Fibroblast of skin of right biceps (primary cell): ENCODE measurements around the gene RAB14.
"Not testable (repeated sequence)": the region's sequence is repeated elsewhere in the genome, so short reads cannot be mapped to it uniquely, and the experiment has no call there.

Experiments
- DNase-seq: peaks from one replicate; pipeline ENCODE4 v3.0.0-alpha.2; 2013

The RAB14 gene

GRCh38 chr9:121150188-121150587 is 51.5 kb downstream of the RAB14 start:
- no peak for DNase-seq

GRCh38 chr9:121144482-121144881 is 57.2 kb downstream of the RAB14 start:
- no peak for DNase-seq

GRCh38 chr9:121143771-121144170 is 57.9 kb downstream of the RAB14 start:
- no peak for DNase-seq

GRCh38 chr9:121141706-121142105 is 60.0 kb downstream of the RAB14 start:
- peak; percentile 29 for DNase-seq

- DNase-seq, result no peak
Measured at GRCh38 chr9:121141306-121141705, 60.4 kb downstream of the RAB14 start.

- no peak for DNase-seq
Measured at GRCh38 chr9:121140162-121140561, 61.5 kb downstream of the RAB14 start.

- no peak for DNase-seq
Measured at GRCh38 chr9:121138973-121139372, 62.7 kb downstream of the RAB14 start.

- DNase-seq, result no peak
Measured at GRCh38 chr9:121138561-121138960, 63.1 kb downstream of the RAB14 start.

GRCh38 chr9:121135642-121136041 is 66.0 kb downstream of the RAB14 start:
- no peak for DNase-seq

GRCh38 chr9:121133104-121133816 is 68.4 kb downstream of the RAB14 start:
- DNase-seq, result no peak

- DNase-seq, result not testable (repeated sequence)
Measured at GRCh38 chr9:121129384-121129783, 72.3 kb downstream of the RAB14 start.
